Measurements from ENCODE around the gene C5.

GRCh38 chr9:120977321-120977720 lies 72.8 kb downstream of the C5 start:
- TF ChIP-seq CTCF (IDR thresholded peaks at IDR 0.05) (no peak), POLR2AphosphoS5 (IDR thresholded peaks at IDR 0.05) (no peak), POLR2A (IDR thresholded peaks at IDR 0.05) (no peak), EP300 (IDR thresholded peaks at IDR 0.05; ENCODE audit: low read depth) (no peak)

All from transverse colon (tissue), 4 donors.